GM19193 (cell line): Measurements from ENCODE around the gene ANKRD55.

Source experiments
- POLR2A ChIP-seq: IDR thresholded peaks from 4 replicates; pipeline ENCODE4 v1.6.1; 2011; ENCODE audit not compliant: insufficient read depth, insufficient read length; ENCODE audit errors: extremely low read depth

ANKRD55 gene

DNA sequence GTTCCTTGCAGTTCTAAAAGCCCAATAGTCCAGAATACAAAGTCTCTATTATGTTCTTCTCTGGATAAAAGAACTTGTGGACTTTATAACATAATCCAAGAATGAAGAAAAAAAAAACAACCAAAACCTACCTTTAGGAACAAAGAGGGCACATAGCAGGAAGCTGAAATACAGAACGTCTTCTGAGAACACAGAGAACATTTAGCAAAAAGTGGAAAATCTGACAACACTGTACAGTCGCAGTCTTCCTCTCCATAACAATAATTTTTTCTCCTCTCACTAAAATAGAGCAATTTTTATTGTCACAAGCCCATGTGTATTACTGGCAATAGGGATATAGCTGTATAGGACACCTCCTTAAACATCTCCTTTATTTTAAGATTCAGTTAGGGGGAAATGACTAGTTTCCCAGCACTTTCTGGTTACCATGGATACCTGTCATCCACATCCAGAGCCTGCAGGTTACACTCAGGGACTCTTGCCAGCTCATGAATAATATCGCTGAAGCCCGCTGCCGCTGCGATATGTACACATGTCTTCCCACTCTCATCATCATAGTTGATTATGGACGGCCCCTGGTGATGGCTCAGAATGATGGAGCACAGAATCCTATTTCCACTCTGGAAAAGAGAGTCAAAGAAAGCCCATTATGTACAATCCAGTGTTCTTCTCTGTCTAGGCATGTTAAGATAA, 106.5 kb downstream of the ANKRD55 start:
- TF ChIP-seq POLR2A = no peak

GRCh38 chr5:56123531-56124243, 109.4 kb downstream of the ANKRD55 start:
- TF ChIP-seq POLR2A = no peak

DNA sequence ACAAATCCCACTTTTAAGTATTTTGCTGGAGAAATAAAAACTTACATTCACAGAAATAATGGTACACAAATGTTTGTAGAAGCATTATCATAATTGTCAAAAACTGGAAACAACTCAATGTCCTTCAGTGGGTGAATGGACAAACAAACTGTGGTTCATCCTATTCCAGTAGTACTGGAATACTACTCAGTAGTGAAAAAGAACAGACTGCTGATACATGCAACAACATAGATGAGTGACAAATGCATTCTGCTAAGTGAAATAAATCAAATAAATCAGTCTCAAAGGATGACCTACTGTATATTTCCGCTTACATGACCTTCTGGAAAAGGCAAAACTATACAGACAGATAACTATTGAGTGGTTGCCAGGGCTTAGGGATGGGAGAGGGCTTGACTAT, 114.1 kb downstream of the ANKRD55 start:
- TF ChIP-seq POLR2A = no peak

GRCh38 chr5:56116599-56117141, 116.5 kb downstream of the ANKRD55 start:
- no peak for TF ChIP-seq POLR2A

DNA sequence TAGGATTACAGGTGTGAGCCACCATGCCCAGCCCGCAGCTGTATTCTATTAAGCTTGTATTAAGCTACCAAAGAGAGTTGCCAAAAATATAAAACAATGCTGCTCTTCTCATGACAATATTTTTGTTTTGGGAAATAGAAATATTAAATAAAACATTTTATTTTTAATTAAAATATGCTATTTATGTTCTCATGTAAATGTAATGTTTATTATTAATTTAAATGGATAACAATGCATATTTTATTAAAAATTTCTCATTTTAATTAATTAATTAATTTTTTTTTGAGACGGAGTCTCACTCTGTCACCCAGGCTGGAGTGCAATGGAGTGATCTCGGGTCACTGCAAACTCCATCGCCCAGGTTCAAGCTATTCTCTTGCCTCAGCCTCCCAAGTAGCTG, 117.5 kb downstream of the ANKRD55 start:
- TF ChIP-seq POLR2A = no peak

DNA sequence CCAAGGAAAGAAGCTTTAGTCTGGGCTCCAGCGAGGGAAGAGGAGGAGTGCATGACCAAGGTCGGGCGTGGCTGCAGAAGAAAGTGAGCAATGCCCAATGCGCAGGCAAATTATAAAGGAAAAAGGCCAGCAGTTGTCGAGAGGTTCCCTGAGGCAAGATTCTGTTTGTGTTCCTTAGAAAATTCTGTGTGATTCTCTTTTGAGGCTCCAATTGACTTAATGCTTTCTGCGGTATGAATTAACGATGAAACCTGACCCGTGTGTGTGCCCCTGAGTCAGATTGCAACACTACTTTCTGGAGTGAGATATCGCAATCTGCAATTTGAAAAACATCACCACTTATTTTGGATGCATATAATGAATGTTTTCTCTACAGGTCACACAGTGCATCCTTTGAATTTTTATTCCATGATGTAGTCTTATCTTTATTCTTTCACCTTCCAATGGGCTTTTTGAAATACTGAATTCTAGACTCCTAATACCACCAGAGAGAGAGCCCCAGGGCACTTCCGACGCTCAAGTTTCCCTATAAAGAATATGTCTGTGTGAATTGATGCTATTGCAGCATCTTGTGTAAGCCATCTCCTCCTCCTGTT, 120.5 kb downstream of the ANKRD55 start:
- TF ChIP-seq POLR2A = no peak

- TF ChIP-seq POLR2A = no peak
Observed at GRCh38 chr5:56111404-56111781, 121.7 kb downstream of the ANKRD55 start.

DNA sequence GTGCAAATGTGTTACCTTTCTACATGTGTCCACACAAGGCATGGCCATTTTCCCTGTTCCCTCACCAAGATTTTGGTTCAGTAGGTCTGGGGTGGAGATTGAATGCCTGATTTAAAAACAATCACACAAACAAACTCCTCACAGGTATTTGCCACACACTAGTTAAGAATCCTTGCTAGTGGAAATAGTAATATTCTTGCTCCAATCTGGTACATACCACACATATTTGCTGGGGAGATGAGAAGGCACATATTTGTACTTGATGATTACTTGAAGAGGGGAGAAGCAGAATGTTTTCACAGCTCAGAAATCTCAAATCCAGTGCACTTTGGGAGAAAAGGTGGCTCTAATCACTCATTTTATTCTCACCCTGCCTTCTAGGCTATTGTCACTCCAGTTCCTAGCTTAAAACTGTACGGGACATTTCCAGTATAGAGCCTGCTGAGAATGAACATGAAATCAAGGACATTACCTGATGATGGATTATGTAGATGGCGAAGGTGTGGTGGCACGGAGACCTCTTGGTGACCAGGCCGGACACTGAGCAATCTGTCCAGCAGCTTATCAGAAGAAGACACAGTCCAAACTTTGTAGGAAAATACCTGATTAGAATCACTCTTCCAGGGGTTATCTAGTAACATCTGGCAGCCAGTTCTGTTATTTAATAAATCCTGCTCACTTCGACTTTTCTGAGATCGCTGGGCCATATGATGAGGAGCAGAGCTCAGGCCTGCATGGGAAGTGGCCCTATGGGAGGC, 122.3 kb downstream of the ANKRD55 start:
- TF ChIP-seq POLR2A = no peak

DNA sequence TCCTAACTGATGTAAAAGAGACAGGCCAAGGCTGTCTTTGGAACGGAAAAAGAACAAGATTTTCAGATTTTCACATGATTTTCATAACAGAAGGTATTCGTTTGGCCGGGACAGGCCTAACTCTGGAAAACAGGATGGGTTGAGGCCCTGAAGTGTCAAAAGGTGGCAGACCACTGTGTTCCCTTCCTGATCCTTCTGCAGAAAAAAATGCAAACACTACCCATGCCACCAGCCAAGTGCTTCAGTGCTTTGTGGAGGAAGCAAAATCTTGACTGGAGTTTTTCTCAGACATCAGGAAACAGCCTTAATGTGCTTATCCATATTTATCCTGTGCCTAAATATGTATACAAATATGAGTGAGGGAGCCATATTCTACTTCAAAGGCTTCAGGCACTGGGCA, 124.9 kb downstream of the ANKRD55 start:
- no peak for TF ChIP-seq POLR2A

GRCh38 chr5:56106837-56107236, 126.3 kb downstream of the ANKRD55 start:
- no peak for TF ChIP-seq POLR2A

DNA sequence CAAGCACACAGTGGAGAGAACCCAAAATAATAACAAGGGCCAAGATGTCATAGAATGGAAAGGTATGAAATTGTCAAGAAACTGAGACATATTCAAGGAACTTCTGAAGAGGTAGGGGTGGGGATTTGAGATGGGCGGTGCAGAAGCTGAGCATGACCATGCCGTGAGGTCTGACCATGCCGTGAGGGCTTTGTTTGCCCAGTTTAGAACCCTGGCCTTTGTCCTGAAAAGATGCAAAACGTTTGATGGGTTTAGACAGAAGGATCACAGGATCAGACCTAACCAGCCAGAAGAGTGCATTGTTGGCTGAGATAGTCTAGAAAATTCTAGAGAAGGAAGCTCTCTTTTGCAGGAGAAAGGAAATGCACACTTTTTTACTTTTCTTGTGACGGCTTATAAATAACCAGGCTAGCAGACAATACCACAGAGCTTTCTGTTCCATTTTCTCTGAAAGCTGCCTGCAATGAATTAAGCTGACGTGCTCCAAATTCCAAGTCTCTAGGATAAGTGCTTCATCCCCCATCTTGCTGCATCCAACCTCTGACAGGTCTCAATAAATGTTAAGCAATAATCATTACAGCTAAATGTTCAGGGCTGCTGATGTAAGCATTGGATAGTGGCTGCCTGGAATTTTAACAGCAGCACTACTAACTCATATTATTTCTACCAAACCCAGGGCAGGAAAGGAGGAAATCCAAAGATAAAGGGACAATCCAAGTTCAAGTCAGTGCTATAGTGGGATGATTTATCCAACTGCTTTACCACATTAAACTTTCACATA, 127.4 kb downstream of the ANKRD55 start:
- TF ChIP-seq POLR2A = no peak

GRCh38 chr5:56102889-56103288, 130.2 kb downstream of the ANKRD55 start:
- no peak for TF ChIP-seq POLR2A

DNA sequence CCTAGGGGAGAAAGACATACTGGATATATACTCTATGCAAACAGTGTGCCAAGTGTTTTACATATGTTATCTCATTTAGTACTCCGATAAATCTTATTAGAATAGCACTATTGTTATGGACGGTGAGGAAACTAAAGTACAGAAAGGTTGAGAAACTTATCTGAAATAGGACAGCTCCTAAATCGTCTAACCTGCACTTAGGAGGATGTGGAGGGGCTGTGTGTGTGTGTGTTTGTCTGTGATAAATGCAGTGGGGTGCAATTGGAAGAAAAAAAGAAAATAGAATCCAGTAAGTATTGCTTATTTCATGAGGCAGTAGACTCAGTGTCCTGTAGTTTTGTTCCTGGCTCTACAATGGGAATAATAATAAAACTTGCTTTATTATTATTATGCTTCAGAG, 131.9 kb downstream of the ANKRD55 start:
- TF ChIP-seq POLR2A = no peak

- TF ChIP-seq POLR2A = no peak
Observed at GRCh38 chr5:56100439-56101176, 132.5 kb downstream of the ANKRD55 start.
